T-helper 17 cell (primary cell): Measurements from ENCODE around the gene SENP2. TPM values are rescaled to one million over a fixed set of nuclear protein-coding genes. Genes with fewer than 3 reads are reported as not detected.
A peak's percentile ranks its signal among the peaks of the same experiment; 100 is the strongest.
"Not testable (repeated sequence)": the region's sequence is repeated elsewhere in the genome, so short reads cannot be mapped to it uniquely, and the experiment has no call there.

ENCODE experiments used
- ATAC-seq: fragments of 150-1000 bp; cut with Tn5 transposase; 2 replicates; pipeline ENCODE4 v1.10.0; 2021; ENCODE audit warnings: mild to moderate bottlenecking, moderate library complexity
- DNase-seq, 3 donors: peaks; one replicate each; pipeline versions ENCODE4 v3.0.0 to v3.0.0-alpha.2; 2020 to 2021
- H3K9me3 ChIP-seq: one replicate; pipeline ENCODE4 v1.7.0; 2013; ENCODE audit warnings: low read length, mild to moderate bottlenecking; ENCODE audit not compliant: control insufficient read depth, poor library complexity, severe bottlenecking
- H3K27ac Mint-ChIP-seq: one replicate; pipeline ENCODE4 v1.8.0; 2022; ENCODE audit warnings: mild to moderate bottlenecking, moderate library complexity, mixed read lengths
- H3K27me3 Mint-ChIP-seq: one replicate; pipeline ENCODE4 v1.8.0; 2022; ENCODE audit warnings: mixed read lengths
- H3K36me3 Mint-ChIP-seq: one replicate; pipeline ENCODE4 v1.8.0; 2022; ENCODE audit warnings: low read depth, mixed read lengths
- H3K4me1 Mint-ChIP-seq: one replicate; pipeline ENCODE4 v1.8.0; 2022; ENCODE audit warnings: mild to moderate bottlenecking, mixed read lengths
- H3K4me3 Mint-ChIP-seq: one replicate; pipeline ENCODE4 v1.8.0; 2022; ENCODE audit warnings: mild to moderate bottlenecking, moderate library complexity, mixed read lengths
- total RNA-seq, 4 donors: library from RNA in 2 of 4; stranded (reverse) in 2 of 4; gene quantifications; one replicate each; pipeline ENCODE4 v1.2.3 and lab custom pipeline; 2022 to 2026

SENP2 gene
- total RNA-seq (10 to 100 TPM; 48.5 to 64.6 TPM), total RNA-seq (lab: John Stamatoyannopoulos, UW) (40.8 to 42.6 reads per million in 2 donors)

GRCh38 chr3:185585859-185586685 lies at the start of gene SENP2:
SENP2 (plus strand) TSS chr3:185586295; CDS start chr3:185586414, 119 bp downstream.
- H3K4me1 Mint-ChIP-seq: peaks cover 22% of the 10 kb centered on the region
- H3K27me3 Mint-ChIP-seq: no peaks in the 10 kb centered on the region
- H3K4me3 Mint-ChIP-seq: peak within 1 kb of the TSS; percentile 88
- H3K9me3 ChIP-seq: no peaks in the 10 kb centered on the region
- ATAC-seq (peak; percentile 93), DNase-seq (peak; percentile 97 to 99 (median 98))
- peak within 1 kb of the TSS; percentile 94 for H3K27ac Mint-ChIP-seq
- no peaks in the 10 kb centered on the region for H3K36me3 Mint-ChIP-seq

GRCh38 chr3:185537369-185537970 lies 48.6 kb upstream of the SENP2 start:
- H3K36me3 Mint-ChIP-seq: no peaks in the 10 kb centered on the region
- H3K27ac Mint-ChIP-seq: peak overlapping the region; percentile 75
- ATAC-seq: peak; percentile 67
- no peaks in the 10 kb centered on the region for H3K9me3 ChIP-seq
- no peak for DNase-seq
- H3K4me3 Mint-ChIP-seq: peak overlapping the region; percentile 31
- peaks cover 7% of the 10 kb centered on the region for H3K4me1 Mint-ChIP-seq
- H3K27me3 Mint-ChIP-seq: peaks cover 3% of the 10 kb centered on the region

GRCh38 chr3:185539934-185540333 lies 46.2 kb upstream of the SENP2 start:
- no peaks in the 10 kb centered on the region for H3K9me3 ChIP-seq
- Mint-ChIP-seq H3K4me1 (peaks cover 7% of the 10 kb centered on the region), H3K27ac (no peak overlapping the region), H3K36me3 (no peaks in the 10 kb centered on the region), H3K27me3 (peaks cover 15% of the 10 kb centered on the region), H3K4me3 (no peak overlapping the region)
- DNase-seq: no peak
- no peak for ATAC-seq

DNA sequence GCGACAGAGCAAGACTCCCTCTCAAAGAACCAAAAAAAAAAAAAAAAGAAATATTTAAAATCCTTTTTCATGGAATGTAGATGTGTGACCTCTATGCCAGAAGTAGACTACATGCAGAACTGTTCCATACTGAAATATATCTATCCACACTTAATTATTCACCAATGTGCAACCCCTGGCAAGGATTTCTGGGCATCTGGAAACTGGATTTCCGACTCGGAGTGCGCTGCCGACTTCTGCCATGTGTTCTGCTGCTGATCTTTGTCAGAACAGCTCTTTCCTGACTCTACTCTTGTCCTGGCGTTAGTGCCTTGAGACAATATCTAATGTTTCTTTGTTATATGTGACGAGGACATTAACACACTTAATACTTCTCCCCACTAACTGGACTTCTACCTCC lies 45.4 kb upstream of the SENP2 start:
- DNase-seq (no peak), ATAC-seq (no peak)
- no peaks in the 10 kb centered on the region for H3K9me3 ChIP-seq
- peaks cover 7% of the 10 kb centered on the region for H3K4me1 Mint-ChIP-seq
- no peaks in the 10 kb centered on the region for H3K36me3 Mint-ChIP-seq
- no peak overlapping the region for H3K27ac Mint-ChIP-seq
- no peak overlapping the region for H3K4me3 Mint-ChIP-seq
- peaks cover 15% of the 10 kb centered on the region for H3K27me3 Mint-ChIP-seq

- ATAC-seq: no peak
- Mint-ChIP-seq H3K4me1 (peaks cover 3% of the 10 kb centered on the region), H3K27me3 (peaks cover 6% of the 10 kb centered on the region)
These were observed 37.0 kb upstream of the SENP2 start for GRCh38 chr3:185549122-185549521.

GRCh38 chr3:185549651-185550111 lies 36.4 kb upstream of the SENP2 start:
- Mint-ChIP-seq H3K4me1 (peaks cover 3% of the 10 kb centered on the region), H3K27ac (no peak overlapping the region), H3K27me3 (no peaks in the 10 kb centered on the region), H3K36me3 (no peaks in the 10 kb centered on the region), H3K4me3 (no peak overlapping the region)
- DNase-seq: no peak
- no peaks in the 10 kb centered on the region for H3K9me3 ChIP-seq
- no peak for ATAC-seq

More at GRCh38 chr3:185549122-185549521, 37.0 kb upstream of the SENP2 start:
- no peaks in the 10 kb centered on the region for H3K9me3 ChIP-seq
- Mint-ChIP-seq H3K27ac (no peak overlapping the region), H3K4me3 (no peak overlapping the region), H3K36me3 (no peaks in the 10 kb centered on the region)
- no peak for DNase-seq

- Mint-ChIP-seq H3K27ac (no peak within 1 kb of the TSS), H3K27me3 (no peaks in the 10 kb centered on the region), H3K36me3 (no peaks in the 10 kb centered on the region), H3K4me3 (no peak within 1 kb of the TSS), H3K4me1 (peaks cover 3% of the 10 kb centered on the region)
- DNase-seq: no peak
- ATAC-seq: no peak
- H3K9me3 ChIP-seq: no peaks in the 10 kb centered on the region
These were observed 33.7 kb upstream of the SENP2 start, which contains the start of gene LIPH for GRCh38 chr3:185552358-185552877. LIPH (minus strand) TSS chr3:185552588; CDS start chr3:185552471, 117 bp downstream.

DNA sequence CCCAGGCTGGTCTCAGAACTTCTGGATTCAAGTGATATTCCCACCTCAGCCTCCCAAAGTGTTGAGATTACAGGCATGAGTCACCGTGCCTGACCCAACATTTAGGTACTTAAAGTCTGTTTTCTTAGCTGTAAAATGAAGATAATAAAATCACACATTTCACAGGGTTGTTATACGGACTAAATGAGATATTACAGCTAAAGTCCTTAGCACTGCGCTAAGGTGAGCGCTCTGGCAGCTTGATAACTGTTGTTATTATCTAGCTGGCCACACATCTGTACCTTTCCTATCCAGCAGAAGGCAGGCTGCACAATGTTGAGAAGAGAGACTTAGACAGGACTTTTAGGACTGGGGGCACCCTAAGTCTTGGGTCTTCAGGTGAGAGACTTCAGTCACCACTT lies 31.0 kb upstream of the SENP2 start:
- no peak for DNase-seq
- H3K4me3 Mint-ChIP-seq: no peak overlapping the region
- H3K27me3 Mint-ChIP-seq: peaks cover 1% of the 10 kb centered on the region
- ATAC-seq: no peak
- no peak overlapping the region for H3K27ac Mint-ChIP-seq
- H3K9me3 ChIP-seq: no peaks in the 10 kb centered on the region
- peaks cover 10% of the 10 kb centered on the region for H3K4me1 Mint-ChIP-seq
- peaks cover 2% of the 10 kb centered on the region for H3K36me3 Mint-ChIP-seq

DNA sequence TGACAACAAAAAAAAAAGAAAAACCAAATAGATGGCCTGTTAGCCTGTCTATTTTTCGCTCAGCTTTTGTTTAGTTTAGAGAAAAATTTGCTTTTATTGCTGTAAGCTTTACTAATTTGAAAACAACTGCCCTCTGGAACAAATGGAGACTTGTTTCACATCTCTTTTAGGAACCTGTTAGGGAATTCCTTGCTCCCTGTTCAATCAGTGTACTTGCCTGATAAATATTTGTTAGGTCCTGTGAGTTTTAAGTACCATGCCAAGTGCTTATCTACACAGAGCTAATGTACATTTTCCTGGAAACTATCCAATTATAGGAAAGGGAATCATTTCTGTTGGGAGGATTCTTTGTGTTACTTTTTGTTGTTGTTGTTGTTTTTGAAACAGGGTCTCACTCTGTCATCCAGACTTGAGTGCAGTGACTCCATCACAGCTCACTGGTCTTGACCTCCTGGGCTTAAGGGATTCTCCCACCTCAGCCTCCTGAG lies 30.2 kb upstream of the SENP2 start:
- Mint-ChIP-seq H3K4me3 (no peak overlapping the region), H3K27ac (no peak overlapping the region), H3K27me3 (peaks cover 9% of the 10 kb centered on the region), H3K36me3 (peaks cover 2% of the 10 kb centered on the region), H3K4me1 (peaks cover 10% of the 10 kb centered on the region)
- H3K9me3 ChIP-seq: no peaks in the 10 kb centered on the region
- no peak for ATAC-seq
- DNase-seq: no peak

GRCh38 chr3:185556640-185557039 lies 29.5 kb upstream of the SENP2 start:
- not testable (repeated sequence) for ATAC-seq, H3K4me3 Mint-ChIP-seq, DNase-seq, H3K36me3 Mint-ChIP-seq, H3K27ac Mint-ChIP-seq, H3K9me3 ChIP-seq, H3K4me1 Mint-ChIP-seq
- peaks cover 15% of the 10 kb centered on the region for H3K27me3 Mint-ChIP-seq

- Mint-ChIP-seq H3K27me3 (peaks cover 24% of the 10 kb centered on the region), H3K36me3 (peaks cover 2% of the 10 kb centered on the region), H3K4me3 (no peak overlapping the region), H3K27ac (no peak overlapping the region), H3K4me1 (peaks cover 7% of the 10 kb centered on the region)
- no peaks in the 10 kb centered on the region for H3K9me3 ChIP-seq
- ATAC-seq (no peak), DNase-seq (no peak)
These were observed 27.7 kb upstream of the SENP2 start for GRCh38 chr3:185558395-185558794.

DNA sequence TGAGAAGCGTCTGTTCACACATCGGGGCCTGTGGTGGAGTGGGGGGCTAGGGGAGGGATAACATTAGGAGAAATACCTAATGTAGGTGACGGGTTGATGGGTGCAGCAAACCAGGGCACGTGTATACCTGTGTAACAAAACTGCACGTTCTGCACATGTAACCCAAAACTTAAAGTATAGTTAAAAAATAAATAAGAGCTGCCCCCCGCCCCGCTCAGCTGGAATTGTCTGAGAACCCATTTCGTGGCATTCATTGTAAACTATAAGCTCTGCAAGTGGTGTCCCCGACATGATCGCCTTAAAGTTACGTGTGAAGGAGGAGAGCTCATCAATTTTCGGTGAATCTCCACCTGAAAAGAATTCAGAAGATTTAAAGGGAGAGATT lies 26.4 kb upstream of the SENP2 start:
- H3K36me3 Mint-ChIP-seq: peaks cover 2% of the 10 kb centered on the region

GRCh38 chr3:185560676-185561075 lies 25.4 kb upstream of the SENP2 start:
- no peaks in the 10 kb centered on the region for H3K9me3 ChIP-seq
- DNase-seq (no peak), ATAC-seq (no peak)
- no peak overlapping the region for H3K4me3 Mint-ChIP-seq
- peaks cover 7% of the 10 kb centered on the region for H3K4me1 Mint-ChIP-seq
- H3K36me3 Mint-ChIP-seq: peaks cover 2% of the 10 kb centered on the region
- H3K27me3 Mint-ChIP-seq: peaks cover 24% of the 10 kb centered on the region
- no peak overlapping the region for H3K27ac Mint-ChIP-seq

More for the DNA sequence above, 26.4 kb upstream of the SENP2 start:
- H3K9me3 ChIP-seq: no peaks in the 10 kb centered on the region
- Mint-ChIP-seq H3K4me1 (peaks cover 7% of the 10 kb centered on the region), H3K27me3 (peaks cover 24% of the 10 kb centered on the region), H3K4me3 (no peak overlapping the region), H3K27ac (no peak overlapping the region)
- DNase-seq: no peak
- ATAC-seq: no peak
